ENCODE measurements around the gene WFIKKN2. TPM values are rescaled to one million over a fixed set of nuclear protein-coding genes. Genes with fewer than 3 reads are reported as not detected.

The WFIKKN2 gene
- polyA plus RNA-seq, 1 experiment: not detected

GRCh38 chr17:50792132-50792531, 43.3 kb upstream of the WFIKKN2 start:
- TF ChIP-seq, protein P1, sequence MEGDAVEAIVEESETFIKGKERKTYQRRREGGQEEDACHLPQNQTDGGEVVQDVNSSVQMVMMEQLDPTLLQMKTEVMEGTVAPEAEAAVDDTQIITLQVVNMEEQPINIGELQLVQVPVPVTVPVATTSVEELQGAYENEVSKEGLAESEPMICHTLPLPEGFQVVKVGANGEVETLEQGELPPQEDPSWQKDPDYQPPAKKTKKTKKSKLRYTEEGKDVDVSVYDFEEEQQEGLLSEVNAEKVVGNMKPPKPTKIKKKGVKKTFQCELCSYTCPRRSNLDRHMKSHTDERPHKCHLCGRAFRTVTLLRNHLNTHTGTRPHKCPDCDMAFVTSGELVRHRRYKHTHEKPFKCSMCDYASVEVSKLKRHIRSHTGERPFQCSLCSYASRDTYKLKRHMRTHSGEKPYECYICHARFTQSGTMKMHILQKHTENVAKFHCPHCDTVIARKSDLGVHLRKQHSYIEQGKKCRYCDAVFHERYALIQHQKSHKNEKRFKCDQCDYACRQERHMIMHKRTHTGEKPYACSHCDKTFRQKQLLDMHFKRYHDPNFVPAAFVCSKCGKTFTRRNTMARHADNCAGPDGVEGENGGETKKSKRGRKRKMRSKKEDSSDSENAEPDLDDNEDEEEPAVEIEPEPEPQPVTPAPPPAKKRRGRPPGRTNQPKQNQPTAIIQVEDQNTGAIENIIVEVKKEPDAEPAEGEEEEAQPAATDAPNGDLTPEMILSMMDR (IDR thresholded peaks at IDR 0.05; ENCODE audit: insufficient read depth, low read depth, low read length): no peak
- ChIA-PET POLR2A (no interaction called here), CTCF (interaction anchor here (1.0 to 1.7 kb wide), 2 partner anchors 9 to 22 kb away, joined by 3 to 7 read pairs; no protein-coding TSS in a partner anchor)
- Histone ChIP-seq H3K27me3 (ENCODE audit: control insufficient read depth, insufficient read depth, low read length) (no peaks in the 10 kb centered on the region), H3K36me3 (ENCODE audit: control insufficient read depth, insufficient read depth, low read length) (no peaks in the 10 kb centered on the region), H3K4me3 (ENCODE audit: low read depth, low read length) (no peak overlapping the region)
- DNase-seq (ENCODE audit: low read depth): no peak

- CTCF ChIA-PET: no interaction called here
- no peak overlapping the region for H3K4me3 ChIP-seq (ENCODE audit: low read depth, low read length)
- no peaks in the 10 kb centered on the region for H3K36me3 ChIP-seq (ENCODE audit: control insufficient read depth, insufficient read depth, low read length)
- POLR2A ChIA-PET: no interaction called here
- H3K27me3 ChIP-seq (ENCODE audit: control insufficient read depth, insufficient read depth, low read length): no peaks in the 10 kb centered on the region
- no peak for DNase-seq (ENCODE audit: low read depth)
- TF ChIP-seq, protein P1 (IDR thresholded peaks at IDR 0.05; ENCODE audit: insufficient read depth, low read depth, low read length): no peak
Measured at GRCh38 chr17:50793007-50793406, 42.4 kb upstream of the WFIKKN2 start.

GRCh38 chr17:50794361-50794760, 41.0 kb upstream of the WFIKKN2 start:
- ChIA-PET POLR2A (no interaction called here), CTCF (interaction anchor here (0.8 to 1.2 kb wide), 3 partner anchors 11 to 43 kb away, joined by 3 to 4 read pairs (median 4); no protein-coding TSS in a partner anchor)
- Histone ChIP-seq H3K4me3 (ENCODE audit: low read depth, low read length) (no peak overlapping the region), H3K27me3 (ENCODE audit: control insufficient read depth, insufficient read depth, low read length) (no peaks in the 10 kb centered on the region), H3K36me3 (ENCODE audit: control insufficient read depth, insufficient read depth, low read length) (no peaks in the 10 kb centered on the region)
- TF ChIP-seq, protein P1 (IDR thresholded peaks at IDR 0.05; ENCODE audit: insufficient read depth, low read depth, low read length): no peak
- no peak for DNase-seq (ENCODE audit: low read depth)

DNA sequence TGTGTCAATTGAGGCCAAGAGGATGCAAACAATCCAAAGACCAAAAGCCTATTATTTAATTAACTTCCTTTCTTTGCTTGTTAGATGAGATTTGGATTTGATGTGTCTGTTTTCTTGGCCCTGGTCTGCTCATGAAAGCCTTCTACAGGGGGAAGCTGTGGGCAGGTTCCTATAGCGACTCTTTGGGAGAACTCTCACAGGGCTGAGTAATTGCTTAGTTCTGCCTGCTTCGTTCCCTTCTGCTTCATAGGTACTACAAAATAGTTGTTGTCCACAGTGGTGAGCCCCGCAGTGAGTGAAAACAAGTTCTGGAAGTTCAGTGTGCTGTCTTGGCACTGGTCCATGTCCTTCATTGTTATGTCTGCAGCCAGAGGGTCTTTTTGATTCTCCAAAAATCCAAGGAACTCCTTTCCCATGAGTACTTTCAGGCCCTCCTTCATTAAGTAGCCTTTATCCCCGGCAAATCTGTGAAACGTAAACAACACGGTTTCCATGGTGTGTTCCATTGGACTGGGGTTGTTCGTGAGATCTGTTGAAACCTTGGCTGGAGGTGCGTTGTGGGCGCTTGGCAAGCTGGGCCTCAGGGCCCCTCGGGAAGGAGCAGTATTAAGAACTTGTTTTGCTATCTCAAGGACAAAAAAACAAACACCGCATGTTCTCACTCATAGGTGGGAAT, 38.1 kb upstream of the WFIKKN2 start:
- POLR2A ChIA-PET: no interaction called here
- DNase-seq (ENCODE audit: low read depth): no peak
- Histone ChIP-seq H3K27me3 (ENCODE audit: control insufficient read depth, insufficient read depth, low read length) (no peaks in the 10 kb centered on the region), H3K4me3 (ENCODE audit: low read depth, low read length) (no peak overlapping the region), H3K36me3 (ENCODE audit: control insufficient read depth, insufficient read depth, low read length) (no peaks in the 10 kb centered on the region)
- CTCF ChIA-PET: interaction anchor here (1.0 to 5.5 kb wide), 2 partner anchors 14 to 30 kb away, joined by 3 to 35 read pairs; no protein-coding TSS in a partner anchor
- TF ChIP-seq, protein P1 (IDR thresholded peaks at IDR 0.05; ENCODE audit: insufficient read depth, low read depth, low read length): no peak

- TF ChIP-seq, protein P1 (IDR thresholded peaks at IDR 0.05; ENCODE audit: insufficient read depth, low read depth, low read length): no peak
- H3K36me3 ChIP-seq (ENCODE audit: control insufficient read depth, insufficient read depth, low read length): no peaks in the 10 kb centered on the region
- POLR2A ChIA-PET: no interaction called here
- H3K4me3 ChIP-seq (ENCODE audit: low read depth, low read length): no peak overlapping the region
- CTCF ChIA-PET: interaction anchor here (1.0 to 5.5 kb wide), 4 partner anchors 15 to 54 kb away, joined by 3 to 35 read pairs (median 6); no protein-coding TSS in a partner anchor
- no peaks in the 10 kb centered on the region for H3K27me3 ChIP-seq (ENCODE audit: control insufficient read depth, insufficient read depth, low read length)
- no peak for DNase-seq (ENCODE audit: low read depth)
Measured at GRCh38 chr17:50798424-50799288, 36.7 kb upstream of the WFIKKN2 start.
